ENCODE results near the gene CCDC3.

GRCh38 chr10:12902851-12903358, 98.6 kb downstream of the CCDC3 start:
- TF ChIP-seq CTCF (IDR thresholded peaks at IDR 0.05; ENCODE audit: poor library complexity, severe bottlenecking), result no peak
- TF ChIP-seq POLR2AphosphoS5 (IDR thresholded peaks at IDR 0.05), result no peak
- no peak for TF ChIP-seq MXI1 (conservative IDR thresholded peaks at IDR 0.05; ENCODE audit: poor library complexity, severe bottlenecking)
- no peak for TF ChIP-seq EZH2 (IDR thresholded peaks at IDR 0.05; ENCODE audit: borderline replicate concordance, insufficient read depth, low read length, poor library complexity, severe bottlenecking)
- no peak for TF ChIP-seq REST (IDR thresholded peaks at IDR 0.05; ENCODE audit: borderline replicate concordance)
- TF ChIP-seq TAF1 (IDR thresholded peaks at IDR 0.05; ENCODE audit: low read depth), result no peak

Measured in neural cell (in vitro differentiated cells).